Upper lobe of left lung (tissue), 4 donors: ENCODE results near the gene GPR176.

Experiments
- CTCF ChIP-seq, 6 experiments: fragments of 450-650 bp in 4 of 6; fragments of 200-600 bp in 2 of 6; sonication (generic) in 2 of 6; IDR thresholded peaks; one replicate each; pipeline ENCODE4 v1.5.1; 2016 to 2019; ENCODE audit warnings: antibody characterized with exemption in 6 of 6
- EP300 ChIP-seq, 4 donors: sonication (generic); formaldehyde crosslinking; IDR thresholded peaks; one replicate each; pipeline ENCODE4 v1.5.1; 2017; ENCODE audit warnings: antibody characterized with exemption in 4 of 4, control low read depth in 2 of 4
- POLR2A ChIP-seq, 4 donors: fragments of 450-650 bp; IDR thresholded peaks; one replicate each; pipeline ENCODE4 v1.5.1; 2016 to 2017; ENCODE audit warnings: antibody characterized with exemption in 4 of 4, mild to moderate bottlenecking in 2 of 4
- POLR2AphosphoS5 ChIP-seq, 2 donors: sonication (generic); formaldehyde crosslinking; IDR thresholded peaks; one replicate each; pipeline ENCODE4 v1.5.1; 2017; ENCODE audit warnings: antibody characterized with exemption in 2 of 2

- peak in 1 of 6 experiments; percentile 3 for TF ChIP-seq CTCF (IDR thresholded peaks at IDR 0.05)
- no peak for TF ChIP-seq EP300 (IDR thresholded peaks at IDR 0.05)
- TF ChIP-seq POLR2AphosphoS5 (IDR thresholded peaks at IDR 0.05), result peak; percentile 73 to 87
- TF ChIP-seq POLR2A (IDR thresholded peaks at IDR 0.05), result peak in 2 of 4 donors; percentile 39 to 78
Observed at GRCh38 chr15:39782441-39783138, 137.5 kb downstream of the GPR176 start, which contains the start of gene FSIP1.
